ENCODE measurements around the gene SFXN5.
A peak's percentile ranks its signal among the peaks of the same experiment; 100 is the strongest.

SFXN5 gene

DNA sequence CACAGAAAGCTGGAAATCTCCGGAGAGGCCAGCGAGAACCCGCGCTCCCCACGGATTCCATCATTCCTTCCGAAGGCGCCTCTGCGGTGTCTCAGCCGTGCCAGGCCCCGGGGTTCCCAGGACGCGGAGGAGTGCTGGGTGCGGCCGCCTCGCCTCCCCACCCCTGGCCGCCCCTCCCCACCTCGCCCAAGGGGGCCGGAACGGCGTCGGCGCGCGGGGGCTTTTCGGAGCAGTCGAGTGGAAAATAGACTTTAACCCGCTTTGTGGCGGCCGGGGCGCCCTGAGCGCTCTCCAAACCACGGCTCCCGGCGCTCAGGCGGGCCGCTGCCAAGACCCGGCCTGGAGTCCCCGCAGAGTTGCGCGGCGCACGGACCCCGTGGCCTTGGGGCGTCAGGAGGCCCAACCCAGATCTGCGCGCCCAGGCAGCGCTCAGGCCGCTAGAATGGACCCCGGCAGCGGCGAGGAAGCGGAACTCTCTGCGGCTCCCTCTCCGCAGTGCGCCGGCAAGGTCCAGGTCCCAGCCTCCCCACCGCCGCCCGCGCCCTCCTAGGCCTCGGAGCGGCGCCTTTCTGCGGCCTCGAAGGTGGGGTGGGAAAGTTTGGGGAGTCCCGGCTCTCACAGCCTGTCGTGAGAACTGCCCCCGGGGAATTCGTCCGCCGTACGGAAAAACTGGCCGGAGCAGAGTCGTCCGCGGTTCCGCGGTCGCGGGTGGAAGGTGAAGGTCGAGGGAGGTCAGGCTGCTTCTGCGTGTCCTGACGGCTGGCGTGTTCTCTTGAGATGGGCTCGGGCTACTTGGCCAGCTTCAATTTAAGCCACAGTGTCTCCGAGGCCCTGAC is 155.4 kb downstream of the SFXN5 start:
- DNase-seq (ENCODE audit: low read depth), result no peak
- TF ChIP-seq, protein P1, sequence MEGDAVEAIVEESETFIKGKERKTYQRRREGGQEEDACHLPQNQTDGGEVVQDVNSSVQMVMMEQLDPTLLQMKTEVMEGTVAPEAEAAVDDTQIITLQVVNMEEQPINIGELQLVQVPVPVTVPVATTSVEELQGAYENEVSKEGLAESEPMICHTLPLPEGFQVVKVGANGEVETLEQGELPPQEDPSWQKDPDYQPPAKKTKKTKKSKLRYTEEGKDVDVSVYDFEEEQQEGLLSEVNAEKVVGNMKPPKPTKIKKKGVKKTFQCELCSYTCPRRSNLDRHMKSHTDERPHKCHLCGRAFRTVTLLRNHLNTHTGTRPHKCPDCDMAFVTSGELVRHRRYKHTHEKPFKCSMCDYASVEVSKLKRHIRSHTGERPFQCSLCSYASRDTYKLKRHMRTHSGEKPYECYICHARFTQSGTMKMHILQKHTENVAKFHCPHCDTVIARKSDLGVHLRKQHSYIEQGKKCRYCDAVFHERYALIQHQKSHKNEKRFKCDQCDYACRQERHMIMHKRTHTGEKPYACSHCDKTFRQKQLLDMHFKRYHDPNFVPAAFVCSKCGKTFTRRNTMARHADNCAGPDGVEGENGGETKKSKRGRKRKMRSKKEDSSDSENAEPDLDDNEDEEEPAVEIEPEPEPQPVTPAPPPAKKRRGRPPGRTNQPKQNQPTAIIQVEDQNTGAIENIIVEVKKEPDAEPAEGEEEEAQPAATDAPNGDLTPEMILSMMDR (IDR thresholded peaks at IDR 0.05; ENCODE audit: low read length, missing control alignments), result no peak
- H3K4me3 ChIP-seq (replicated peaks; ENCODE audit: low read depth, low read length), result no peak overlapping the region

DNA sequence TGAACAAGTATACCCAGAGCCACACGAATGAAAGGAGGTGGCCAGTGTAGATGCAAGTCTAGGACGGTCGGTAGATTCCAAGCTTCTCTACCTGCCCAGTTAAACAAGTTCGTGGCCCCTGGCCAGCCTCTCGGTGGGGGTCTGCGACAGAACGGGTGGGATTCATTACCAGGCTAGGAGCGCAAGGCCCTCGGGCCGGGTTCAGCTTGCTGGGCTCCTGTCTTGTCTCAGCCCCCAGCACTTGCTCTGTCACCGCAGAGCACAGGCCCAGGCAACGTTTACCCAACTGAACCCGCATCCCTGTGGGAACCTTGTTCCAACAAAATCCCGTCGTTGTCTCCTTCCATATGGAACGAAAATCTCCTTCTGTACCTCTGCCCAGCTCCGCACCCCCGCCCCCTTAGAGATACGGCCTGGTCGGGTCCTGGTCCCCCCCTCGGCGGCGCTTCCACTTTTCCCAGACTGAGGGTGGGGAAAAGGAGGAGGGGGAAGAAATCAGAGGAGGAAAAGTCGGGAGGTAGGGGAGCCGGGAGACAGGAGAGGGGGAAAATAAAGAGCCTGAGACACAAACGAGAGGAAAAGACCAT is 156.1 kb downstream of the SFXN5 start:
- TF ChIP-seq, protein P1 (IDR thresholded peaks at IDR 0.05; ENCODE audit: low read length, missing control alignments), result no peak
- no peak for DNase-seq (ENCODE audit: low read depth)

DNA sequence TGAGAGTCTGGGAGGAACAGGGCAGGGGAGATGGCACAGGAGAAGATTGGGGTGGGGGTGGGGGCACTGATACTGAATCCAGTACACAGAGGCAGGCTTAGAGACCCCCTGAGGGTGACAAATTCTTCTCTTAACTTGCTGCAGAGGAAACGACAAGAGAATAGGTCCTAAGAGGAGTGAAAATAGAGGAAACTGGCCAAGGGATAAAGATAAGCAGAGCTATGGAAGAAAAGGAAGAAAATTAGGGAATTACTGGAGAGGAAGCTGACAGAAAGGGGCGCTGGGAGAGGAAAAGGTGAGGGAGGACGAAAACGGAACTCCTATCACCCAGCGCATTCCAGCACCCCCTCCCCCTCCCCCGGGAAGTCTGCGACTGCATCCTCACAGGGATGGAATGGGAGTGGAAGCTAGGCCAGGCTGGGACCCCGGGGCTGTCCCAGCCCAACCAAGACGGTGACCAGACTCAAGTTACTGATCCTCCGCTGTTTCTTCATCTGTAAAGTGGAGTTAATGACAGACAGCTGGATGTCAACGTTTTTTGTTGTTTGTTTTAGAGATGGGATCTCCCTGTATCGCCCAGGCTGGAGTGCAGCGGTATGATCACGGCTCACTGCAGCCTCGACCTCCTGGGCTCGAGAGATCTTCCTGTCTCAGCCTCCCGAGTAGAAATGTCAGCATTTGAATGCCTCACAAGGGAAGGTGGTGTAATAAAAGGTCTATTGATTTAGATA is 156.8 kb downstream of the SFXN5 start:
- no peak for DNase-seq (ENCODE audit: low read depth)
- H3K4me3 ChIP-seq (replicated peaks; ENCODE audit: low read depth, low read length), result no peak overlapping the region
- TF ChIP-seq, protein P1 (IDR thresholded peaks at IDR 0.05; ENCODE audit: low read length, missing control alignments), result no peak

More for the DNA sequence above, 156.1 kb downstream of the SFXN5 start:
- no peak overlapping the region for H3K4me3 ChIP-seq (replicated peaks; ENCODE audit: low read depth, low read length)

DNA sequence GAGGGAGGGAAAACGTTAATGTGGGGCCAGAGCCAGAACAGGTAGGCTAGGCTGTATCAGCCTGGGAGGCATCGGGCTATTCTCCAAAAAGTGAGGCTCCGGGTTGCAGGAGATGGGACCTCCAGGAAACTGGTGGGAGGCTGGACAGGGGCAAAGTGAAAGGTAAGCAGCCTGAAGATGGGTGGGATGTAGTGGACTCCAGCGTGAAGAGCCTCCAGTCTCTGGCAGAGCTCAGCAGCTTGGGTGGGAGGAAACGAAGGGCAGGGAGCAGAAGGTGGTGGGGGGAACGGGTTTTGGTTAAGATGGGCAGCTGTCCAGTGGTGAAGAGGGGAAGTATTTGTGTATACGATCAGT is 157.3 kb downstream of the SFXN5 start:
- TF ChIP-seq, protein P1 (IDR thresholded peaks at IDR 0.05; ENCODE audit: low read length, missing control alignments), result no peak
- no peak for DNase-seq (ENCODE audit: low read depth)
- no peak overlapping the region for H3K4me3 ChIP-seq (replicated peaks; ENCODE audit: low read depth, low read length)

DNA sequence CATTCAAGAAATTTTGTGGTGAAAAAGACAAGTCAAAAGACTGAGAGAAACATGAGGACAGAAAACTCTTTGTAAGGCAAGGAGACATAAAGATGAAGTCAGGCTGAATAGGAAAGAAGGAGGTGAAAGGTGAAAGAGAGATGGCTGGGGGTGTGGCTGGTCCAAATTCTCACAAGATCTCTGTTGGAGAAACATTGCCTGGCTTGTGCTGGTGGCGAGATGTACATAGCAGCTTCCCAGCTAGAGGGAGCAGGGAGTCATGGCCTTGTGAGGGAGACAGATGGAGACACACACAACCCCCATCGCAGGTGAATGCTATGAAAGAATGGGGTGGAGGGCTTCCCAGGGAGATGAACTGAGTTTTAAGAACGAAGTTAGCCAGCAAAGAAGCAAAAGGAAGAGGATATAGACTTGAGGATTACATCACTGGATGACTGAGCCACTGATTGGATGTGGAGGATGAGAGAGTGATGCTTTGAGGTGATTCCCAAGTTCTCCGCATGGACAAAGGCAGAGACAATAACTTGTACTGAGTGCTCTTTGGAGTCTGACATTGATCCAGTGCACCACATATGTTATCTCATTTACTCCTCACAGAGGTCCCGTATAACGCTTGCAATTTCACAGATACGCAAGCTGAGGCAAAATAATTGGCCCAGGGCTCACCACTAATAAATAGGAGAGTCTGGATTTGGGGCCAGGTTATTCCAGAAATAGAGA is 157.9 kb downstream of the SFXN5 start:
- DNase-seq (ENCODE audit: low read depth), result no peak

DNA sequence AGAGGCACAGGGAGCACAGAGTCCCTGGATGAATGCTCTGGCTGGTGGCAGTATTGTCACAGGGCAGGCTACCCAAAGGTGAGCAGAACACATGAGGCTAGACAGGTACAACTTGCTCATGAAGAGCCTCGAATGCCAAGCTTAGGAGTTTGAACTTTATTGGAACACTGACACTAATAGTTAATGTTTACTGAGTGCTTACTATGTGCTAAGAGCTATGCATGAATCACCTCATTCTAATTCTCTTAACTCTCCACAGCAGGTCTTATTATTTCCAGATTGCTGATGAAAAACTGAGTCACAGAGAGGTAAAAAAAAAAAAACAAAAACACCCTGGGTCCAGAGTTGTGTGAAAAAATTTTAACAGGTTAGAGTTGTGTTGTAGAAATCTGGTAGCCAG is 160.3 kb downstream of the SFXN5 start:
- no peak overlapping the region for H3K4me3 ChIP-seq (replicated peaks; ENCODE audit: low read depth, low read length)
- no peak for DNase-seq (ENCODE audit: low read depth)
- TF ChIP-seq, protein P1 (IDR thresholded peaks at IDR 0.05; ENCODE audit: low read length, missing control alignments), result no peak

More for the DNA sequence above, 157.9 kb downstream of the SFXN5 start:
- TF ChIP-seq, protein P1 (IDR thresholded peaks at IDR 0.05; ENCODE audit: low read length, missing control alignments), result peak; percentile 20
- no peak overlapping the region for H3K4me3 ChIP-seq (replicated peaks; ENCODE audit: low read depth, low read length)
